Mammary epithelial cell (primary cell): Measurements from ENCODE around the gene COL11A2.

Experiments used
- CTCF ChIP-seq, 2 donors: IDR thresholded peaks in 1 of 2; conservative IDR thresholded peaks in 1 of 2; 2 replicates each; pipeline ENCODE4 v1.5.1; 2011 to 2012; ENCODE audit warnings: inconsistent platforms in 2 of 2, low read length in 2 of 2, mild to moderate bottlenecking in 2 of 2, control low read depth in 1 of 2, low read depth in 1 of 2; ENCODE audit not compliant: insufficient read depth in 1 of 2; ENCODE audit errors: extremely low read depth in 1 of 2
- EZH2 ChIP-seq: IDR thresholded peaks from 2 replicates; pipeline ENCODE4 v1.6.1; 2012; ENCODE audit warnings: low read length, inconsistent platforms, borderline replicate concordance

- TF ChIP-seq CTCF (conservative IDR thresholded peaks at IDR 0.05 in 1 of 2, IDR thresholded peaks at IDR 0.05 in 1 of 2; ENCODE audit: extremely low read depth in 1 of 2, insufficient read depth in 1 of 2, low read depth in 1 of 2, low read length in 2 of 2): no peak
- TF ChIP-seq EZH2: no peak
These were observed 75.8 kb downstream of the COL11A2 start for GRCh38 chr6:33116417-33116816.
